Type B pancreatic cell (in vitro differentiated cells): ENCODE results near the gene UBA3. TPM values are rescaled to one million over a fixed set of nuclear protein-coding genes. Genes with fewer than 3 reads are reported as not detected.

Source experiments
- DNase-seq: peaks from one replicate; pipeline ENCODE4 v3.0.0; 2021; ENCODE audit warnings: mixed read lengths; ENCODE audit not compliant: unreplicated experiment; ENCODE audit errors: extremely low spot score
- H3K27ac Mint-ChIP-seq: 2 replicates; pipeline ENCODE4 v1.8.0; 2021; ENCODE audit warnings: mild to moderate bottlenecking, mixed read lengths
- H3K27me3 Mint-ChIP-seq: 2 replicates; pipeline ENCODE4 v1.8.0; 2021; ENCODE audit warnings: mixed read lengths
- H3K36me3 Mint-ChIP-seq: 2 replicates; pipeline ENCODE4 v1.8.0; 2021; ENCODE audit warnings: mixed read lengths
- H3K4me1 Mint-ChIP-seq: one replicate; pipeline ENCODE4 v1.8.0; 2021; ENCODE audit warnings: mixed read lengths; ENCODE audit not compliant: unreplicated experiment
- H3K4me3 Mint-ChIP-seq: 2 replicates; pipeline ENCODE4 v1.8.0; 2021; ENCODE audit warnings: mild to moderate bottlenecking, mixed read lengths
- H3K9me3 Mint-ChIP-seq: 2 replicates; pipeline ENCODE4 v1.8.0; 2021; ENCODE audit warnings: mixed read lengths
- CTCF ChIP-seq: fragments of 200-600 bp; sonication (generic); conservative IDR thresholded peaks from 2 replicates; pipeline ENCODE4 v1.5.0; 2021; ENCODE audit warnings: antibody characterized with exemption, mild to moderate bottlenecking
- total RNA-seq: library from RNA; stranded (reverse); gene quantifications from 2 replicates; pipeline ENCODE4 v1.2.1, GENCODE V29; 2021; ENCODE audit warnings: low replicate concordance

Gene UBA3
- total RNA-seq, 1 donor from 2014 or later: 68.5 TPM

- H3K27me3 Mint-ChIP-seq: no peaks in the 10 kb centered on the region
- peaks cover 35% of the 10 kb centered on the region for H3K4me1 Mint-ChIP-seq
- no peaks in the 10 kb centered on the region for H3K9me3 Mint-ChIP-seq
- DNase-seq: no peak
- peak overlapping the region; percentile 19 for H3K27ac Mint-ChIP-seq
- no peak for TF ChIP-seq CTCF
- no peak overlapping the region for H3K4me3 Mint-ChIP-seq
- peaks cover 3% of the 10 kb centered on the region for H3K36me3 Mint-ChIP-seq
Measured at GRCh38 chr3:69092030-69092516, 11.9 kb upstream of the UBA3 start.

- H3K4me1 Mint-ChIP-seq: peaks cover 35% of the 10 kb centered on the region
- peaks cover 3% of the 10 kb centered on the region for H3K36me3 Mint-ChIP-seq
- TF ChIP-seq CTCF: no peak
- no peaks in the 10 kb centered on the region for H3K9me3 Mint-ChIP-seq
- DNase-seq: no peak
- H3K4me3 Mint-ChIP-seq: no peak overlapping the region
- H3K27me3 Mint-ChIP-seq: no peaks in the 10 kb centered on the region
- peak overlapping the region; percentile 37 for H3K27ac Mint-ChIP-seq
Measured at GRCh38 chr3:69091389-69092029, 11.3 kb upstream of the UBA3 start.

GRCh38 chr3:69090021-69090420 is 9.9 kb upstream of the UBA3 start:
- Mint-ChIP-seq H3K36me3 (peaks cover 3% of the 10 kb centered on the region), H3K27me3 (no peaks in the 10 kb centered on the region), H3K9me3 (no peaks in the 10 kb centered on the region), H3K4me3 (peak overlapping the region; percentile 16), H3K4me1 (peaks cover 37% of the 10 kb centered on the region), H3K27ac (peak overlapping the region; percentile 46)
- DNase-seq: no peak
- TF ChIP-seq CTCF: no peak

- no peak for TF ChIP-seq CTCF
- H3K27me3 Mint-ChIP-seq: no peaks in the 10 kb centered on the region
- no peak overlapping the region for H3K27ac Mint-ChIP-seq
- H3K4me3 Mint-ChIP-seq: peak overlapping the region; percentile 40
- peaks cover 49% of the 10 kb centered on the region for H3K4me1 Mint-ChIP-seq
- H3K36me3 Mint-ChIP-seq: peaks cover 3% of the 10 kb centered on the region
- DNase-seq: no peak
- H3K9me3 Mint-ChIP-seq: no peaks in the 10 kb centered on the region
Measured at GRCh38 chr3:69088063-69088462, 7.9 kb upstream of the UBA3 start.

GRCh38 chr3:69087030-69087791 is 7.0 kb upstream of the UBA3 start:
- no peaks in the 10 kb centered on the region for H3K9me3 Mint-ChIP-seq
- H3K27ac Mint-ChIP-seq: no peak overlapping the region
- no peaks in the 10 kb centered on the region for H3K27me3 Mint-ChIP-seq
- peaks cover 52% of the 10 kb centered on the region for H3K4me1 Mint-ChIP-seq
- no peak for DNase-seq
- H3K4me3 Mint-ChIP-seq: peak overlapping the region; percentile 23
- peaks cover 3% of the 10 kb centered on the region for H3K36me3 Mint-ChIP-seq
- no peak for TF ChIP-seq CTCF
